GM18873 (cell line): Measurements from ENCODE around the gene CLASRP.

ENCODE experiments used
- ATAC-seq: cut with Tn5 transposase; IDR thresholded peaks from one replicate; pipeline ENCODE4 v1.9.1; 2021; ENCODE audit warnings: mild to moderate bottlenecking, moderate library complexity, moderate number of reproducible peaks; ENCODE audit not compliant: unreplicated experiment, low FRiP score

CLASRP gene

DNA sequence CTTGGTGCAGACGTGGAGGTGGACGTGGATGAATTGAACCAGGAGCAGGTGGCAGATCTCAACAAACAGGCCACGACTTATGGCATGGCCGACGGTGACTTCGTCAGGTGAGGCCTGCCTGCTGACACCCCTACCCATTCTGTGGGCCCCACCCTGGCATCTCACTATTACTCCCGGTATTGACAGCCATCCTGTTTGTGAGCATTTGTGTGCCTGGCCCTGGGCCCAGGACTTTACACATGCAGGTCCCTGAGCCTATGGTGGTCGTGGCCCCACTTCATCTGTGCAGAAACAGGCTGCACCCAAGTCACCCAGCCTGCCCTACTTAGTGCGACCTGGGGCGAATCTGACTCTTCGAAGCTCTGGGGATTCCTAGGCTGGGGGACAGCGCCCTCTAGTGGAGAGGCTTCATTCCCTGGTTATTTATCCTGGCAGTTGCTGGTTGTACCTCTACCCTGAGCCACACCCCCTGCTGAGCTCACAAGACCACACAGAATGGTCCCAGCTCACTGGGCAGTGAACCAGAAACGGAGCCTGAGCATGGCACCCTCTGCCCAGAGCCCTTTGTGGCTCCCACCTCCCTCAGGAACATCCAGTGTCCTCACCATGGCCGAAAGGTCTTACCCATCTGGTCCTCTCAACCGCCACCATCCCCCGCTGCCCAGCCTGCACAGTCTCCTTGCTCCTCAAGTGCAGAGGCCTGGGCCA is 20.6 kb downstream of the CLASRP start:
- no peak for ATAC-seq

DNA sequence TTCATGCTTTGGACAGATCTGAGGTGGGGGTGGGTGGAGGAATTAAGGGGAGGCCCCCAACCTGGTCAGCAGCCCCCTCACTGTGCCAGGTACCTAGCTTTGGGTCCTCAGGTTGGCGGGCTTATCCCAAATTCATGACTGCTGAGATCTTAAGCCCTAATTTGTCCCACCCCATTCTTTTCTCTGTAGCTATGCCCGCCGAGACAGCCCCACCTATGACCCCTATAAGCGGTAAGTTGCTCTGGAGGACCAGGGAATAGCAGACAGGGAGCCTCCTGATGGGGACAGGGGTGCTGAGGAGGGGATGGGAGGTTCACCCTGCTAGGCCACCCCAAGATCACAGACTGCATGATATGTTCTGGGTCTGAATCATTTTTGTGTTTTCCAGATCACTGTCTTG is 23.1 kb downstream of the CLASRP start:
- no peak for ATAC-seq

DNA sequence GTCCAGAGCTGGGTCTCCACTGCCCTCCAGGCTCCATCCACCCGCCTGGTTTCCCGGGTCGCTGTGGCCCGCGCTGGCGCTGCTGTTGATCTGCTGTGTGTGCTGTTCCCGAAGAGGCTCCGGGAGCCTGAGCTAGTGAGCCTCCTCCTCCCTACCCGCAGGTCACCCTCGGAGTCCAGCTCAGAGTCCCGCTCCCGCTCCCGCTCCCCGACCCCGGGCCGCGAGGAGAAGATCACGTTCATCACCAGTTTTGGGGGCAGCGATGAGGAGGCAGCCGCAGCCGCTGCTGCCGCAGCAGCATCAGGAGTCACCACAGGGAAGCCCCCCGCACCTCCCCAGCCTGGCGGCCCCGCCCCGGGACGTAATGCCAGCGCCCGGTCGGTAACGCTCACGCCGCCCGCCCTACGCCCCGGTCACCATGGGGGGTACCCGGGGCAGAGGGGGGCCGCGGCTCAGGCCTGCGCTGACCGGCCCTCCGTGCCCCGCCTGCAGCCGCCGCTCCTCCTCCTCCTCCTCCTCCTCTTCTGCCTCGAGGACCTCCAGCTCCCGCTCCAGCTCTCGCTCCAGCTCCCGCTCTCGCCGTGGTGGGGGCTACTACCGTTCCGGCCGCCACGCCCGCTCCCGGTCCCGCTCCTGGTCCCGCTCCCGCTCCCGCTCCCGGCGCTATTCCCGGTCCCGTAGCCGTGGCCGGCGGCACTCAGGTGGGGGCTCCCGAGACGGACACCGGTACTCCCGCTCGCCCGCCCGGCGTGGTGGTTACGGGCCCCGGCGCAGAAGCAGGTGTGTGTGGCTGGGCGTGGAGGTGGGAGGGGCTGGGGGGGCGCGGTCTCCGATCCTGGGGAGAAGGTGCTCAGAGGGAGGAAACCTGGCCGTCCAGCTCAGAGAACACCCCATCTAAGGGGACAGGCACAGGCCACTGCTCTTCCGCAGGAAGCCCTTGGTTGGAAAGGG is 25.3 kb downstream of the CLASRP start:
- no peak for ATAC-seq

DNA sequence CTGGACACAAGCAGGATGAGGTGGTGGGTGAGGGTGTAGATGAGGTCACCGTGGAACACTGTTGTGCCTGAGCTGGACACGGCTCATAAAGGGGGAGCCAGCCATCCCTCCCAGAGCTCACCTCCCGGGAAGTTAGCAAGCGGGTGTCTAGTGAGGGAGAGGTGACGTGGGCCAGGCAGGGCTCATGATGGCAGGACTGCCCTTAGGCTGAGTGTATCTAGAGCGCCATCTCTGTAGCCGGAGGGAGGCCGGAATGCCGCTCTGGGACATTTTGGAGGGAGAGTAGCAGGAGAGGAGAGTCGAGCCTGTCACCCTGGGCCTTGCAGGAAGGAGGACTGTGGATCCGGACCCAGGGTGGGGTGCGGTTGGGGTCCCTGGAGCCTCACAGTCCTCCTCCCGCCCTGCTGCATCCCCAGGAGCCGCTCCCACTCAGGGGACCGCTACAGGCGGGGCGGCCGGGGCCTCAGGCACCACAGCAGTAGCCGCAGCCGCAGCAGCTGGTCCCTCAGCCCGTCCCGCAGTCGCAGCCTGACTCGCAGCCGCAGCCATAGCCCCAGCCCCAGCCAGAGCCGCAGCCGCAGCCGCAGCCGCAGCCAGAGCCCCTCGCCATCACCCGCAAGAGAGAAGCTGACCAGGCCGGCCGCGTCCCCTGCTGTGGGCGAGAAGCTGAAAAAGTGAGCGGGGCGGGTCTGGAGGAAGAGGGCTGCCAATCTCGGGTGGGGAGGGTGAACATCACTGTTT is 28.2 kb downstream of the CLASRP start:
- ATAC-seq: no peak

DNA sequence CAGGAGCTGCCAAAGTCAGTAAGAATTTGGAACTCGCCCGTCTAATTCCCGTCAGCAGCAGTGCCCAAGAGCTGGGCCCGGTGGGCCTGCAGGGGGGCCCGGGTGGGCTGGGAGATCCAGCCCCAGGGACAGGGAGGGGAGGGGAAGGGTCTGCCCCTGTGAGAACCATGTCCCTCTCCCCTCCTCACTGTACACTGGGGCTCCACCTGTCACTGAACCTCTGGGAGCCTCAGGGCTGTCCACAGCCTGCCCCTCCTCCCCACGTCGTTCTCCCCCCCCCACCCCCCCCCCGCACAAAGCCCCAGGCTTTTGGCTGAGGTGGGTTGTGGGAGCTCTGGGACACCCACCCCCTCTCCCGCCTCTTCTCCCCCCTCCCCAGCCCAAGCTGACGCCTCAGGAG is 29.2 kb downstream of the CLASRP start:
- ATAC-seq: no peak

DNA sequence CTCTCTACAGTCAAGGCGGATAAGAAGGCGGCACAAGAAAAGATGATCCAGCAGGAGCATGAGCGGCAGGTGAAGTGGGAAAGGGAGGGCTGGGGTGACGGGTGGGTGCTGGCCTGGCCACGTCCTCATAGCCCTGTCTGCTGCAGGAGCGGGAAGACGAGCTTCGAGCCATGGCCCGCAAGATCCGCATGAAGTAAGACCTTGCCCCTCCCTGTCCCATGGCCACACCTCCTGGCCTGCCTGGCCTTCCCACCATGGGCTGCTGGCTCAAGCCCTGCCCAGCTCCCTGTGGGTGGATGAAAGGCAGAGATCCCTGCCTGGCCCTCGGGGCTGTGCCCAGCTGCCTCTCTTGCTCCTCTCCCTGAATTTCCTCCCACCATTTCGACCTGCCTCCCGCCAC is 30.2 kb downstream of the CLASRP start:
- no peak for ATAC-seq

DNA sequence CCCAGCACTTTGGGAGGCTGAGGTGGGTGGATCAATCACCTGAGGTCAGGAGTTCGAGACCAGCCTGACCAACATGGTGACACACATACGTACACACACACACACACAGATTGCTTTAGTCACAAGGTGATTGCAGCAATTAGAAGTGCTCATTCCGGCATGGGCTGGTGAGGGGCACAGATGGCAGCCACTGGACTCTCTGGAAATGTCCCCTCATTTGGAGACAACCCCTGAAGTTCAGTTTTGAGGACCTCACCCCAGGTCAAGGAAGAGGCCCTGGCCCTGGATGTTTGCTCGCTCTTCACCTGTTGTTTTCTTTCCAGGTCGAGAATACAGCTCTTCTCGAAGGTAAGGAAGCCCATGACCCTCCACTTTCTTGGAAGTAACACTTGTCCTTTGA is 31.4 kb downstream of the CLASRP start:
- ATAC-seq: no peak

DNA sequence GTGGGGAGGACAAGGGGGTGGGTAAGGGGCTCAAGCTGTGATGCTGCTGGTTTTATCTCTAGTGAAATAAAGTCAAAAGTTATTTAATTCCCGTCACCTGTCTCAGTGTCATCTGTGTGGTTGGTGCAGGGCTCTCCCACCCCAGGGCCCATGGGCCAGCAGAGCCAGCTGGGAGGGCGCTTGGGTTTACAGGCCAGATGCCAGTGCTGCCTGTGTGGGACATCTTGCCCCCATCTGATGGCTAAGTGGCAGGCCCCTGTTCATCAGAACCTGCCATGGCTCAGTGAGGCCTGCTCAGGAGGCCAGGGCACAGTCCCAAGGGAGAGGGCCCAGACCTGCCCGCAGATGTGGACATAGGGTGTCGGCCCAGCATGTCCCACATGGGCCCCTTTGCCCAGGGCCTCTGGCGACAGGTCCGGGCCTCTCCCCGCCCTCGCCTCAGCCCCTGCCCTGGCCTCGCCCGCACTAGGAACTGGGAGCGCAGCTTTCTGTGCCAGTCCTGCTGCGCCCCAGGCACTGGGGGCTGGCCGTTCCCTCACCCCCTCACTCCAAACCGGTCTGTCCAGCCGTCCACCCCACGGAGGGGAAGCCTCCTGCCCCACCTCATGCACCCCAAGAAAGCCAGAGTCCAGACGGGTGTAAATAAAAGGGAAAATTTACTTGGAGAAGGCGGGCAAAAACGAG is 32.2 kb downstream of the CLASRP start:
- no peak for ATAC-seq

DNA sequence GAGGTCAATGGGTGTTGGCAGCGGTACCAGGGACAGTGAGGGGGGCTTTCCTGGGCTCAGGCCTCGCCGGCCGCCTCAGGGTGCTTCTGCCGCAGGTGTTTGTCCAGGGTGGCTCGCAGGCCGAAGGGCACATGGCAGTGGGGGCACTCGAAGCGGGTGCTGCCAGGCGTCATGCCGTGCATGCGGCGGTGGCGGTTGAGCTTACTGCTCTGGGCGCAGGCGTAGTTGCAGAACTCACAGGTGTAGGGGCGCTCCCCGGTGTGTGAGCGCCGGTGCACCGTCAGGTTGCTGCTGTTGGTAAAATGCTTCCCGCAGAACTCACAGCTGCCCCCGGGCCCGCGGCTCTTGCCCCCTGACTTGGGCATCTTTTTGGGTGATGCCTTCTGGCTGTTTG is 32.7 kb downstream of the CLASRP start:
- no peak for ATAC-seq

DNA sequence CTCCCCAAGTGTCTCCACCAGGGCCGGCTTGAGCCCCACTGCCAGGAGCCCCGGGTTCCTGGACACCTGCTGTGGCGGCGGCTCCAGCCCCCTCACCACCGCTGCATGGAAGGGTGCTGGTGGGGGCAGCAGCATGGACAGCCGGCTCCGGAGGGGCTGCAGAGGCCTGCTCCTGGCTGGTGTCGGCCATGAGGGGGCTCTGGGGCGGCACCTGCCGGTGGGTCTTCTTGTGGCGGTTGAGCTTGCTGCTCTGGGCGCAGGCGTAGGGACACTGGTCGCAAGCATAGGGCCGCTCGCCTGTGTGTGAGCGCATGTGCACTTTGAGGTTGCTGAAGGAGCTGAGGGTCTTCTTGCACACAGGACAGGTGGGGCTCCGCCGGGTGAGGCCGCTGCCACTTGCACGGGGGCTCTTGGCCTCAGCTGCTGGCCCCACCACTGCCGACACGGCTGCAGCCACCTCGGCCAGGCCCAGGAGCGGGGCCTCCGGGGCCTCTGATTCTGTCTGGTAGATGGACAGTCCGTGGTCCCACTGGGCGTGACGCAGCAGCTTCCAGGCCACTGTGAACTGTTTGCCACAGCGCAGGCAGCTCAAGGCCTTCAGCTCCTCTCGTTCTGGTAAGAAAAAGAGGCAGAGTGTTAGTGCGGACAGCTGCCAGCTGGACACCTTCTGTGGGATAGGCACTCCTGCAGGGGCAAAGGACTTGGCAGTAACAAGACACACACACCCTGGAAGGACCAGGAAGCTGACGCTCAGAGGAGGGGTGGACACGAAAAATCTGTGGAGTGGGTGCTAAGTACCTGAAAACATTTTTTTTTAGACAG is 33.3 kb downstream of the CLASRP start:
- no peak for ATAC-seq

DNA sequence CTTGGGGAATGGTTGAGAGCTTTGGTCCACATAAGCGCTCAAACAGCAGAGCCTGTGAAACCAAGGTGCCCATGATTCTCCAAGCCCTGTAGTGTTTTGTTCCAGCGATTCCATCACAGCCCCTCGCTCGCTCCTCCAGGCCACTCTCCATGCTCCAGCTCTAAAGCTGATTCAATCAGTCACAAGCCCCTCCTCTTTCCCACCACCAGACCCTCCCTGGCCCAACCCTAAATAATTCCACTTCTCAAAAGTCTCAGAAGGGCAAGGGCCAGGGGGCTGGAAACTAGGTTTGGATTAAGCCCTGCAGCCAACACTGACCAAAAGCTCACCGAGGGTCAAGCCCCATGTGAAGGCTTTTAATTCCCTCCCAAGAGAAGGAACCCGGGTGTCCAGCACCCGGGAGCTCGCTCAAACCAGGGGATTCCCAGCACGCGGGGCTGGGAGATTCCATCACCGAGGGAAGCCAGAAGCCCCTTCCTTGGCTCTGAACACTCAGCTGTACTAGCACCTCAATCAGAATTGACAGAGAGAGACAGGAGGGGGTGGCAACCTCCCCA is 36.0 kb downstream of the CLASRP start:
- ATAC-seq: no peak

DNA sequence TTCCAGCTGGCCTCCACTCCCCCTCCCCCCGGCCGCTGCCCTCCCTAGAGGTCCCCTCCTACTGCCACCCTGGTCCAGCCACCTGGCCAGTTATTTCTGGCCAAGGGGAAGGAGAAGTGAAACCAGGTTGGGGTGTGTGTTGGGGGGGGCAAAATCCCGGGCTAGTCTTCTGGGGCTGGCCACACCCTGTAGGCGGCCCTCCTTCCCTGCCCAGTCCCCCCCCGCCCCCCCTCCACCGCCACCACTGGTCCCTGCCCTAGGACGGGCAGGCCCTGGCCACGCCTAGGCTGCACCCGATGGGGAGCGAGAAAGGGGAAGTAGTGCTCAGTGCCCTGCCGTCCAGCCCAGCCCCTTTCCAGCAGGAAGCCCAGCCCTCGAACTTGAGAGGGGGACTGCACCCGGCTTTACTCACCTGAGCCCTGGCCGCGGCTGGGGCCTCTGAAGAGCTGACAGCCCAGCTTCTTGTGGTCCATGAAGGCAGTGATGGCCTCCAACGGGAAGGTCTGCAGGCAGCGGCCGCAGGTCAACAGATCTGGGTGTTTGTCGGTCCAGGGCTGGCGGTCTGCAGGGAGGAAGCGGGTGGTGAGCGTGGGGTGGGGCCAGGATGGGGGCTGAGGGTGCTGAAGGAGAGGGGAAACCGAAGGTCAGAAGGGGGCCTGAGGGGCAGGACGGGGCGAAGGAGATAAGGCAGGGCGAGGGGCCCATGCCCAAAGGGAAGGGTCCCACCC is 36.6 kb downstream of the CLASRP start:
- ATAC-seq: peak; percentile 43

DNA sequence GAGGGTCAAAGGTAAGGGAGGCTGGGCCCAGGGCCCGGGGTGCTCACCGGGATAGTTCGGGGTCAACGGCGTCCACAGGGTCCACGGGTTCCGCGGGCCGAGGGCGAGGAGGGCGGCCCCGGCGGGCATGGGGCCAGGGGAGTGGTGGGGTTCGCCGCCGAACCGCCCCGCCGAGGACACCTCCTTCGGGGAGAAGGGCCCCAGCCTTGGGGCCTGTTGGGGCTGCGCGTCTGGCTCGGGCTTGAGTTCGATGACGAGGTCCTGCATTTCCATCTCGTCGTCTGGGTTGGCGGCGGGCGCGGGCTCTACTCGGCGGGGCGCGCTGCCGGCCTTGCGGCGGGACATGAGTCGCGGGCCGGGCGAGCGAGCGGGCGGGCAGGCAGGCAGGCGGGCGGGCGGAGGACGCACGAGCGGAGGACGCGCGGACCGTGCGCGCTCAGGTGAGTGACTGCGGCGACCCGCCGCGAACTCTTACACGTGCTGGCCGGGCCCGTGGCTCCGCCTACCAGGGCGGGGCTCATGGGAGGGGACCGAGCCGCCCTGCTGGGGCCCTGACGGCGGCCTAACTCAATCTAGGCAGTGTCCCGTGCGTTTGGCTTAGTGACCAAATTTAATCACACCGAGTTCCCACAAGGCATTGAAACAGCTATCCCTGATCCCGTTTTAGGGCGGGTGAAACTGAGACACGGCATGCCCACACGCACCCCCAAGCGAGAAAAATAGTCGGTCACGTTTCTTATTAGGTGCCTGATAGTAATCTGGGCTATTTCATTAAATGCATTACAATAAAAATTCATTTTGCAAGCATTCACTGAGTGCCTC is 37.4 kb downstream of the CLASRP start, which contains the start of gene ZNF296:
Gene ZNF296 (minus strand): TSS at position 450 of the 822 bp plus-strand sequence. CDS start 105 bp downstream, at position 345.
- peak; percentile 28 for ATAC-seq

DNA sequence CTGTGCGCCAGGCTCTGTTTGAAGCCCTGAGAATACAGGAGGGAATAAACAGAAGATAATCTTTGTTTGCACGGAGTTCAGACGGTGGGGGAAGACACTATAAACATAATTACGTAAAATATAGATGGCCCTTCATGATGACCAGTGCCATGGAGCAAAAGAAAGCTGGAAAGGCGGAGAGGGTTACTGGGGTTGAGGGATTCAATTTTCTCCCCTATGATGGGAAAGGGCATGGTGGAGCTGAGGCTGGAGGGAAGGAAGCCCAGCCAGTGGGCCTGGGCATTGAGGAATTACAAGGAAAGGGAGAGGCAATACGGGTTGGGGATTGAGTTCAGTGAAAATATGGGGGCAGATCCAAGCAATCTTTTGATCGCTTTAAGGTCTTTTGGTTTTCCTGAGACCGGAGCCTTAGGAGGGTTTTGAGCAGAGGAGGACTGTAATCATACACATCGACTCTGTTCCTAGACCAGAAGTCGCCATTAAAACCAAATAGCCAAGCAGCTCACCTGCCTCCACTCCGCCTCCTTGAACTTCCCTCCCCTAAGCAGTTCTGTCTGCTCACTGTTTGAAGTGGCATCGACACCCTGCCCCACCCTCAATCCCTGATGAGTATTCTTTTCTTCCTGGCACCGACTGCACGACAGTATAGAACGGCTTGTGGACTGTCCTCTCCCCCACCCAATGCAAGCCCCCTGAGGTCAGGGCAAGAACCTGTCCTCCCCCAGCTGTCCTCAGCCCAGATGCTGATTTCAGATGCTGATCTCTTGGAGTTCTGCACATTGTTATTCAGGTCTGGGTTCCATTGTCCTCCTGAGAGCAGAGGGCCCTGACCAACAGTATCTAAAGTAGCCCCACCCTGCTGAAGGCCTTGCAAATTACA is 38.2 kb downstream of the CLASRP start:
- ATAC-seq: no peak

DNA sequence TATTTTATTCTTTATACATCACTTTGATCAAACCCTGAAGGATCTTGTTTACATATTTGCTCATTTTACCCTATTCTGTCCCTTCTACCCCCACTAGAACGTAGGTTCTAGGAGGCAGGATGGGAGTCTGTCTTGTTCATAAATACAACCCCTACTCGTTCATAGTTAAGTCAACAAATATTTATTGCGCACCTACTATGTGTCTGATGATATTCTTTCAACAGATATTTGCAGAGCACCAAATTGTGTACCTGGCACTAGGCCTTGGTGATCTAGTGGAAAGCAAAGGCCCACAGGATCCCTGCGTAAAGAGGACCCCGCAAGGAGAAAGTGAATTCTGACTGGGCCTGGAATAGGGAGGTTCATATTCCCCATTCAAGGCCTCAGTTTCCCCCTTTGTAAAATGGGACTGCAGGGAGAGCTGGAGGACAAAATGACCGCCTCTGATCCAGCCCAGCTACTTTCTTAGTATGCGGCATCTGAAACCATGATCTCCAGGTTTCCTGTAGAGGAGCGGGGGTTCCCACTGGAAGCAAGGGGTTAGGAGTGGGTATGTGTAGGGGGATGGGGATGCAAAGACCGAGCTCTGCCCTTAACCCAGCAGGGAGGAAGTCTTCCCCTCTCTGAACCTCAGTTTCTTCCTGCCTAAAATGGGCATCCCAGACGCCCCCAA is 39.7 kb downstream of the CLASRP start:
- no peak for ATAC-seq
